Brain microvascular endothelial cell (primary cell): ENCODE measurements around the gene BBLN.
"Not testable (repeated sequence)": the region's sequence is repeated elsewhere in the genome, so short reads cannot be mapped to it uniquely, and the experiment has no call there.

Experiments
- DNase-seq: peaks from one replicate; pipeline ENCODE4 v3.0.0-alpha.2; 2020
- H3K27ac ChIP-seq: fragments of 250-450 bp; sonication (Bioruptor Pico); 2 replicates; pipeline ENCODE4 v1.5.1; 2020; ENCODE audit warnings: mild to moderate bottlenecking, moderate library complexity
- H3K27me3 ChIP-seq: fragments of 250-450 bp; sonication (Bioruptor Pico); replicated peaks from 2 replicates; pipeline ENCODE4 v1.5.1; 2020; ENCODE audit warnings: mild to moderate bottlenecking
- H3K36me3 ChIP-seq: fragments of 250-450 bp; sonication (Bioruptor Pico); replicated peaks from 2 replicates; pipeline ENCODE4 v1.5.1; 2020; ENCODE audit warnings: mild to moderate bottlenecking
- H3K4me3 ChIP-seq: 2 replicates; pipeline ENCODE4 v1.5.1; 2011; ENCODE audit warnings: low read depth, mild to moderate bottlenecking, control low read depth, low read length, moderate library complexity
- CTCF ChIP-seq: IDR thresholded peaks from 2 replicates; pipeline ENCODE4 v1.5.1; 2011; ENCODE audit warnings: low read depth, mild to moderate bottlenecking, moderate library complexity, low read length, control low read depth, inconsistent platforms; ENCODE audit errors: missing control alignments
- in situ Hi-C: cut with HindIII; loops from 2 replicates; pipeline ENCODE4 v1.10.0; 2017; ENCODE audit warnings: low sequenced_read_pairs, low pct_ligation_motif_present

The BBLN gene

GRCh38 chr9:128175102-128175563 is 15.1 kb downstream of the BBLN start:
- no peak for TF ChIP-seq CTCF
- in situ Hi-C loops = no loop called here

GRCh38 chr9:128175726-128176125 is 15.7 kb downstream of the BBLN start:
- H3K27ac ChIP-seq = no peak overlapping the region
- TF ChIP-seq CTCF = no peak
- in situ Hi-C loops = no loop called here
- DNase-seq = no peak
- no peaks in the 10 kb centered on the region for H3K27me3 ChIP-seq
- H3K36me3 ChIP-seq = peaks cover 61% of the 10 kb centered on the region
- no peak overlapping the region for H3K4me3 ChIP-seq

More at GRCh38 chr9:128175102-128175563, 15.1 kb downstream of the BBLN start:
- Histone ChIP-seq H3K36me3 (peaks cover 55% of the 10 kb centered on the region), H3K27ac (no peak overlapping the region), H3K4me3 (no peak overlapping the region), H3K27me3 (no peaks in the 10 kb centered on the region)
- DNase-seq = no peak

- no peak overlapping the region for H3K27ac ChIP-seq
- no peak for DNase-seq
- peaks cover 72% of the 10 kb centered on the region for H3K36me3 ChIP-seq
- no peaks in the 10 kb centered on the region for H3K27me3 ChIP-seq
- no peak for TF ChIP-seq CTCF
- H3K4me3 ChIP-seq = no peak overlapping the region
- in situ Hi-C loops = no loop called here
These were observed 18.9 kb downstream of the BBLN start for GRCh38 chr9:128178806-128179431.

- Histone ChIP-seq H3K4me3 (no peak overlapping the region), H3K27ac (no peak overlapping the region), H3K36me3 (peaks cover 73% of the 10 kb centered on the region), H3K27me3 (no peaks in the 10 kb centered on the region)
- no peak for TF ChIP-seq CTCF
- no peak for DNase-seq
- in situ Hi-C loops = no loop called here
These were observed 19.9 kb downstream of the BBLN start for GRCh38 chr9:128180001-128180400.

GRCh38 chr9:128180447-128180846 is 20.4 kb downstream of the BBLN start:
- DNase-seq = no peak
- Histone ChIP-seq H3K27ac (no peak overlapping the region), H3K4me3 (no peak overlapping the region), H3K36me3 (peaks cover 77% of the 10 kb centered on the region), H3K27me3 (no peaks in the 10 kb centered on the region)
- in situ Hi-C loops = no loop called here
- no peak for TF ChIP-seq CTCF

- H3K36me3 ChIP-seq = peaks cover 72% of the 10 kb centered on the region
- peak; percentile 74 for DNase-seq
These were observed 21.4 kb downstream of the BBLN start for GRCh38 chr9:128181480-128181879.

More at GRCh38 chr9:128181480-128181879, 21.4 kb downstream of the BBLN start:
- H3K4me3 ChIP-seq, in situ Hi-C loops, H3K27ac ChIP-seq, H3K27me3 ChIP-seq: not testable (repeated sequence)
- TF ChIP-seq CTCF = peak; percentile 61
